NOMO-1 (cell line): ENCODE results near the gene GZMA.
A peak's percentile ranks its signal among the peaks of the same experiment; 100 is the strongest.
"Not testable (repeated sequence)": the region's sequence is repeated elsewhere in the genome, so short reads cannot be mapped to it uniquely, and the experiment has no call there.

Experiments used
- DNase-seq, 2 experiments: peaks; one replicate each; lab custom pipeline; 2025; ENCODE audit not compliant: unreplicated experiment in 2 of 2; lab: John Stamatoyannopoulos, UW

The GZMA gene

DNA sequence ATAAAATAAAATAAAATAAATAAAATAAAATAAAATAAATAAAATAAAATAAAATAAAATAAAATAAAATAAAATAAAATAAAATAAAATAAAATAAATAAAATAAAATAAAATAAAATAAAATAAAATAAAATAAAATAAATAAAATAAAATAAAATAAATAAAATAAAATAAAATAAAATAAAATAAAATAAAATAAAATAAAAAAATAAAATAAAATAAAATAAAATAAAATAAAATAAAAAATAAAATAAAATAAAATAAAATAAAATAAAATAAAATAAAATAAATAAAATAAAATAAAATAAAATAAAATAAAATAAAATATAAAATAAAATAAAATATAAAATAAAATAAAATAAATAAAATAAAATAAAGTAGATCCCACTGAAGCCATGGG lies 3.5 kb downstream of the GZMA start:
- not testable (repeated sequence) for DNase-seq

DNA sequence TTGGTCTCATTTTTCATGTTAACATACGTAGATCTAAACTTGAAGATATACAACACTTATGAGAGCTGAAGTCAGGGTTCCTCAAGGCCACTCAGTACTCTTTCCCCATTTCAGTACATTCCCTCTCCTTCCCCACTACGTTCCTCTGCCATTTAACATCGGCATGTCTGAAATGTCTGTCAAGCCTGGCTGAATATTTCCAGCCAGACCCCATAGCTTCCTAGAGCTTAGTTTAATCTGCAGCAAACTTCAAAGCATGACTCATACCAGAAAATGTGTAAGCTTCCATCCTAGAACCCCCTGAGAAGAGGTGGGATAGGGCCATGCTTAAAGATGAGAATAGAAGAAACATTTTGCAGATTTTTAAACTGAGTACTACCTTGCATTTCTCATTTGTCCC lies 6.2 kb downstream of the GZMA start:
- DNase-seq: no peak

GRCh38 chr5:55110217-55110616 lies 7.8 kb downstream of the GZMA start:
- no peak for DNase-seq

GRCh38 chr5:55113327-55113726 lies 10.9 kb downstream of the GZMA start:
- no peak for DNase-seq

DNA sequence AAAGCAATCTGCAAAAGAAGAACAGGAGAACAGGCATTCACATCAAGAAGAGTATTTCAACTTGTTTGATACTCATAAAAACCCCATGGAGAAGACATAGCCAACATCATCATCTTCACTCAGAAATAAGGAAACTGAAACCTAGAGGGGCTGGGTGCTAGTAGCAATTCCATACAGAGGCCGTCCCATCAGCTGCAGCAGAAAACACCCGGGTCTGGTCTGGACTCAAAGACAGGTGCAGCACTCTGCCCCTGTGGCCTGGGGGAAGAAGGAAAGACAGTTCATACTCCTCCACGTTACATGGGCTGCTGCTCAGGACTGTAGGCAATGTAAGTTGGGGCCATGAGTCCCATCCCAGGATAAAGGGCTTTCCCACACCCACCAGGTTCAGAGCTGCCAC lies 11.6 kb downstream of the GZMA start:
- DNase-seq: no peak

DNA sequence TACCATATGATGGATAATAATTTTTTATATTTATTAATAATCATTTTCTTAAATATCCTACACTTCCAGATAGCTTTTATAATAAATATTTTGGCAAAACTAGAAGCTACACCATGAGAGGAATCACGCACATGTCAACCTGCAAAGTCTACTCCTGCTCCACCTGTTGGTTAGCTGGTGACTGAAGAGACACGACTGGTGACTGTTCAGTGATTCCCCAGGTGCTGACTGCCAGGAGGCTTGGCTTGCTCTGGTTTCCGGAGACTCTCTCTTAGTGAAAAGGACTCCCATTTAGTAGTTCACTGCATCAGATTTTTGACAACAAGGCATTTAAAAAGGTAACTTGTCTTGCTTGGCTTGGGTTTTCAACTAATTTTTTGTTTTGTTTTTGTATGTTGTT lies 20.9 kb downstream of the GZMA start:
- DNase-seq: no peak

- DNase-seq: no peak
These were observed 31.7 kb downstream of the GZMA start for GRCh38 chr5:55134053-55134722.

DNA sequence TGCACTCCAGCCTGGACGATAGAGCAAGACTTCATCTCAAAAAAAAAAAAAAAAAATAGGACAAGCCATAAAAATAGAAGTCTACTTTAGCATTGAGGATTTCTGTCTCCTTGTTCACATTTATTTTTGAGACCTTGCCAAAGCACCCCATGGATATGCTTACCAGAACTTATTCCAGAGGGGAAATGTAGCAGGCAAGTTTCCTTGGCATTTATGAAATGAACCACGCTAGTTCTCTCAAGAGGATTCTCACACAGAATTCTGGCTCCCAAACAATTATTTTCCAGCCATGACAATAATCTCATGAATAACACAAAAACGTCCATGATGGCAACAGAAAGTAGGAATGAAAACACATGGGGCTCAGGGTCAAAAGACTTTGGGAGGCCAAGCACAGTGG lies 34.1 kb downstream of the GZMA start:
- DNase-seq: no peak

- DNase-seq: no peak
These were observed 38.6 kb downstream of the GZMA start for GRCh38 chr5:55140908-55141665.

DNA sequence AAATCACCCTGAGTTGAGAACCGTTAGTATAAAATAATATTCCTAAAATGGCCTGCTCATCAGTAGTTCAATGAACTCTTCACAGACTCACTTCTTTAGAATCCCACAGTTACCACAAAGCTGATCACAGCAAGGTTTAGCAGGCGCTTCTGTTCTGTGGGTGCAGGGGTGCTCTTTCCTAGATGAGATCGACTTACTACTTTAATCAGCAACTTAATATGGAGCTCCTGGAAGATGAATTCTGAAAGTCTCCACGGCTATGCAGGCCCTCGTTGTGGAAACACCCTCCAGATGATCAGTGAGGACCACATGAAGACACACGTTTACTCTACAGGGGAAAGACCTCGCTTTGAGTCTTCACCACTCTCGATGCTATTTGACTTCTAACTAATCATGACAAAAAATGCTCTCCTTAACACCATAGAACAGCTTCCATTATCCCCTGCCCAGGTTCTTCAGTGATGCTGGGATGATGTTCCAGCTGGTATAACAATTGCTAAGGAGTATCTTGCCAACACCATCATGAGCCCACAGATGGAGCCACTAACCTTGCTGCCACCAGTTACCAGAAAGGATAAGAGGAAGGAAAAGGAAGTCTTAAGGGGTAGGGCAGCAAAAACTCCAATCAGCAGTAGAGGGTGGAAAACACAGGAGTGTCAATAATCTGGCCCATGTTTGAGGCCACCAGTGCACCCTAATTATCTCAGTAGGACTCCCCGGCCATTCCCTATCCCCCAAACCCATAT lies 39.7 kb downstream of the GZMA start:
- no peak for DNase-seq

- DNase-seq: no peak
These were observed 41.2 kb downstream of the GZMA start for GRCh38 chr5:55143624-55144023.

DNA sequence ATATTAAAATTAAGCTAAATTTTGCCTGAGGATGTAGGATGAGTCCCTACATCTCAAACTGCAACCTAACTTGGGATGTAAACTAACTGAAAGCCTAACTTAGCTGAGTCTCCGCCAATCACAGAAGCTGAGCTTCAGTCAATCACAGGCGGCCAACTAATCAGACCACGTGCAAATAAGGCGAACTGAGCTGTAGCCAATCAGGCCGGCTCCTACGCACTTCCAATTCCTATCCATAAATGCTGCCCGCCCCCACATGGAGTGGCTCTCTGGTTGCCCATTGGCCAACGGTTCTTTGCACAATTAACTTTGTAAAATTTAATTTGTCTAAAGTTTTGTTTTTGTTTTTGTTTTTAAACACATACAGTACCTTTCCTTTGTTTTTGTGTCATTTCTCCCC lies 43.6 kb downstream of the GZMA start:
- no peak for DNase-seq

- DNase-seq: peak; percentile 84 to 89
These were observed 44.2 kb downstream of the GZMA start for GRCh38 chr5:55146543-55147151.

GRCh38 chr5:55149308-55149795 lies 46.9 kb downstream of the GZMA start:
- no peak for DNase-seq

DNA sequence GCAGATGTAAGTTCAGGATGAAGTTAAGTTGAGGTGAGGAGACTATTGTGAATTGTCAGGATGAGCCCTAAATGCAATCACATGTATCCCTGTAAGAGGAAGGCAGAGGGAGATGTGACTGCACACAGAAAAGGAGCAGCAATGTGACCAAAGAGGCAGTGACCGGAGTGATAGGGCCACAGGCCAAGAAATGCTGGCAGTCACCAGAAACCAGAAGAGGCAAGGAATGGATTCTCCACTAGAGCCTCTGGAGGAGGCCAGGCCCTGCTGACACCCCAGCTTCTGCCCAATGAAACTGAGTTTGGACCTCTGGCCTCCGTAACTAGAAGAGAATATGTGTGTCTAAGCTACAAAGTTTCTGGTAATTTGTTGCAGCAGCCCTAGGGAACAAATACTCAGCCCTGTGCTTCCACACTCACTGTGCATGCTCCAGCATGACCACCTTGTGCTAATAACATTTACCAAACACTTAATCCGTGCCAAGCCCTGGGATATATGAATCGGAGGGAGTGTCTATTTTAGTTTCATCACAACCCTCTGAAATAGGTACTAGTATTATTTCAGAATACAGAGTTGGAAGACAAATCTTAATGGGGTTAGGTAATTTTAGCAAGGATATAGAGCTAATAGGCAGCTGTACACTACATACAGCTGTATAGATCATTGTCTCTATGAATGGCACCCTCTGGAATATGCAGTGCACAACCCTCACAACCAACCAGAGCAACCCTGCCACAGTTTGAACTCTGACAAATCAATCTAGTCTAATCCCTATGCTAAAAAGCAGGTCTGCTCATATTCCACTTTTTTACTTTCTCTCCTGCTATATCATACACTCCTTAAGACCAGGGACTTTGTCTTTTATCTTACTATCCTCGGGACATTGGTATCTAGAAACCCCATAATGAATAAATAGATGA lies 49.7 kb downstream of the GZMA start:
- DNase-seq: no peak

- DNase-seq: no peak
These were observed 52.4 kb downstream of the GZMA start for GRCh38 chr5:55154873-55155272.
